ENCODE results near the gene LRMDA.
"Not testable (repeated sequence)": the region's sequence is repeated elsewhere in the genome, so short reads cannot be mapped to it uniquely, and the experiment has no call there.

LRMDA gene

GRCh38 chr10:75730847-75731246 lies 299.4 kb downstream of the LRMDA start:
- in situ Hi-C loops (cut with MboI; ENCODE audit: low sequenced_read_pairs), result no loop called here

- in situ Hi-C loops (cut with MboI; ENCODE audit: low sequenced_read_pairs), result no loop called here
These were observed 301.9 kb downstream of the LRMDA start for GRCh38 chr10:75733135-75733890.

GRCh38 chr10:75736151-75736640 lies 304.8 kb downstream of the LRMDA start:
- in situ Hi-C loops (cut with MboI; ENCODE audit: low sequenced_read_pairs), result no loop called here

- in situ Hi-C loops (cut with MboI; ENCODE audit: low sequenced_read_pairs), result no loop called here
These were observed 305.6 kb downstream of the LRMDA start for GRCh38 chr10:75736889-75737579.

GRCh38 chr10:75737580-75737949 lies 306.1 kb downstream of the LRMDA start:
- in situ Hi-C loops (cut with MboI; ENCODE audit: low sequenced_read_pairs), result no loop called here

- in situ Hi-C loops (cut with MboI; ENCODE audit: low sequenced_read_pairs), result no loop called here
These were observed 307.5 kb downstream of the LRMDA start for GRCh38 chr10:75738924-75739323.

GRCh38 chr10:75739414-75740143 lies 308.2 kb downstream of the LRMDA start:
- in situ Hi-C loops (cut with MboI; ENCODE audit: low sequenced_read_pairs), result no loop called here

GRCh38 chr10:75740541-75740940 lies 309.1 kb downstream of the LRMDA start:
- in situ Hi-C loops (cut with MboI; ENCODE audit: low sequenced_read_pairs), result no loop called here

GRCh38 chr10:75742355-75742754 lies 310.9 kb downstream of the LRMDA start:
- in situ Hi-C loops (cut with MboI; ENCODE audit: low sequenced_read_pairs), result no loop called here

GRCh38 chr10:75743291-75743778 lies 311.9 kb downstream of the LRMDA start:
- in situ Hi-C loops (cut with MboI; ENCODE audit: low sequenced_read_pairs), result no loop called here

- in situ Hi-C loops (cut with MboI; ENCODE audit: low sequenced_read_pairs), result no loop called here
These were observed 312.8 kb downstream of the LRMDA start for GRCh38 chr10:75744261-75744660.

- in situ Hi-C loops (cut with MboI; ENCODE audit: low sequenced_read_pairs), result no loop called here
These were observed 314.9 kb downstream of the LRMDA start for GRCh38 chr10:75746356-75746755.

- in situ Hi-C loops (cut with MboI; ENCODE audit: low sequenced_read_pairs), result not testable (repeated sequence)
These were observed 318.9 kb downstream of the LRMDA start for GRCh38 chr10:75750093-75750875.

- in situ Hi-C loops (cut with MboI; ENCODE audit: low sequenced_read_pairs), result no loop called here
These were observed 319.8 kb downstream of the LRMDA start for GRCh38 chr10:75751232-75751631.

GRCh38 chr10:75753621-75754020 lies 322.2 kb downstream of the LRMDA start:
- in situ Hi-C loops (cut with MboI; ENCODE audit: low sequenced_read_pairs), result no loop called here

- in situ Hi-C loops (cut with MboI; ENCODE audit: low sequenced_read_pairs), result no loop called here
These were observed 322.8 kb downstream of the LRMDA start for GRCh38 chr10:75754096-75754831.

- in situ Hi-C loops (cut with MboI; ENCODE audit: low sequenced_read_pairs), result no loop called here
These were observed 324.1 kb downstream of the LRMDA start for GRCh38 chr10:75755528-75755927.

GRCh38 chr10:75761289-75761688 lies 329.9 kb downstream of the LRMDA start:
- in situ Hi-C loops (cut with MboI; ENCODE audit: low sequenced_read_pairs), result no loop called here

GRCh38 chr10:75762431-75762802 lies 331.0 kb downstream of the LRMDA start:
- in situ Hi-C loops (cut with MboI; ENCODE audit: low sequenced_read_pairs), result no loop called here

- in situ Hi-C loops (cut with MboI; ENCODE audit: low sequenced_read_pairs), result no loop called here
These were observed 332.2 kb downstream of the LRMDA start for GRCh38 chr10:75763652-75764051.

Data from hTERT RPE-1 (cell line).